K562 (cell line): ENCODE measurements around the gene HSF5. TPM values are rescaled to one million over a fixed set of nuclear protein-coding genes. Genes with fewer than 3 reads are reported as not detected.

Experiments
- CBX8 ChIP-seq: fragments of 200-600 bp; sonication (generic); IDR thresholded peaks from 2 replicates; pipeline ENCODE4 v1.6.1; 2012; ENCODE audit warnings: borderline replicate concordance, mixed run types, low read depth, mild to moderate bottlenecking, moderate library complexity, mixed read lengths, low read length, control low read depth, inconsistent platforms; ENCODE audit not compliant: poor library complexity, severe bottlenecking; ENCODE audit errors: extremely low read depth
- DMBX1 ChIP-seq: fragments of 250-450 bp; sonication (Bioruptor Pico); IDR thresholded peaks from 2 replicates; pipeline ENCODE4 v1.8.0; 2022; ENCODE audit warnings: inconsistent platforms, mild to moderate bottlenecking, moderate library complexity, borderline replicate concordance
- DNMT1 ChIP-seq: fragments of 450-650 bp; IDR thresholded peaks from 2 replicates; pipeline ENCODE4 v1.6.1; 2016; ENCODE audit warnings: antibody characterized with exemption, mild to moderate bottlenecking
- GABPA ChIP-seq: fragments of 200-800 bp; sonication (Bioruptor generic); conservative IDR thresholded peaks from 2 replicates; pipeline ENCODE4 v1.6.1; 2016; ENCODE audit warnings: low read depth, missing genetic modification characterization, missing compliant biosample characterization
- HDAC8 ChIP-seq: fragments of 450-650 bp; IDR thresholded peaks from 2 replicates; pipeline ENCODE4 v1.6.1; 2016; ENCODE audit warnings: mild to moderate bottlenecking, missing genetic modification characterization, moderate library complexity, missing compliant biosample characterization
- HINFP ChIP-seq: fragments of 450-650 bp; conservative IDR thresholded peaks from 2 replicates; pipeline ENCODE4 v1.6.1; 2016; ENCODE audit warnings: missing genetic modification characterization, low read depth, mild to moderate bottlenecking, control low read depth, missing compliant biosample characterization
- KAT8 ChIP-seq: fragments of 450-650 bp; IDR thresholded peaks from 2 replicates; pipeline ENCODE4 v1.6.1; 2016; ENCODE audit warnings: low read depth, mild to moderate bottlenecking
- MCM7 ChIP-seq, 2 experiments: fragments of 450-650 bp; IDR thresholded peaks; 2 replicates each; pipeline ENCODE4 v1.6.1; 2016 to 2018
- NCOA1 ChIP-seq: fragments of 450-650 bp; IDR thresholded peaks from 2 replicates; pipeline ENCODE4 v1.6.1; 2016; ENCODE audit warnings: low read depth
- NKRF ChIP-seq: fragments of 450-650 bp; IDR thresholded peaks from 2 replicates; pipeline ENCODE4 v1.6.1; 2016; ENCODE audit warnings: borderline replicate concordance
- NR2C1 ChIP-seq, 2 experiments: fragments of 450-650 bp; IDR thresholded peaks; 2 replicates each; pipeline ENCODE4 v1.6.1; 2017; ENCODE audit warnings: mild to moderate bottlenecking in 2 of 2, antibody characterized with exemption in 1 of 2, inconsistent platforms in 1 of 2, missing compliant biosample characterization in 1 of 2, missing genetic modification characterization in 1 of 2
- NR3C1 ChIP-seq: sonication (generic); formaldehyde crosslinking; IDR thresholded peaks from 2 replicates; pipeline ENCODE4 v1.8.1; 2022; ENCODE audit warnings: missing genetic modification reagents
- PURB ChIP-seq: sonication (generic); formaldehyde crosslinking; IDR thresholded peaks from 2 replicates; pipeline ENCODE4 v1.9.0; 2021; ENCODE audit warnings: low read depth, mild to moderate bottlenecking, missing genetic modification reagents
- RUNX1 ChIP-seq: sonication (generic); IDR thresholded peaks from 2 replicates; pipeline ENCODE4 v1.6.1; 2016; ENCODE audit warnings: antibody characterized with exemption, low read depth
- SMAD3 ChIP-seq: fragments of 450-650 bp; formaldehyde crosslinking; conservative IDR thresholded peaks from 2 replicates; pipeline ENCODE4 v1.4.0; 2020; ENCODE audit warnings: mild to moderate bottlenecking
- STAT5A ChIP-seq: IDR thresholded peaks from 2 replicates; pipeline ENCODE4 v1.6.1; 2012; ENCODE audit warnings: low read length, inconsistent platforms, borderline replicate concordance
- SUPT5H ChIP-seq: fragments of 450-650 bp; IDR thresholded peaks from 2 replicates; pipeline ENCODE4 v1.6.1; 2016
- TCF3 ChIP-seq: sonication (generic); formaldehyde crosslinking; IDR thresholded peaks from 2 replicates; pipeline ENCODE4 v1.4.0; 2020; ENCODE audit warnings: mild to moderate bottlenecking, missing genetic modification reagents
- TFAM ChIP-seq: fragments of 250-450 bp; sonication (Bioruptor Pico); conservative IDR thresholded peaks from 2 replicates; pipeline ENCODE4 v1.5.0; 2021; ENCODE audit warnings: mild to moderate bottlenecking, moderate library complexity
- TSC22D4 ChIP-seq: fragments of 450-650 bp; IDR thresholded peaks from 2 replicates; pipeline ENCODE4 v1.6.1; 2016; ENCODE audit warnings: missing genetic modification characterization, missing biosample characterization, control low read depth
- ZBTB7A ChIP-seq: IDR thresholded peaks from 2 replicates; pipeline ENCODE4 v1.6.1; 2011; ENCODE audit warnings: low read depth, mild to moderate bottlenecking, low read length, moderate library complexity, borderline replicate concordance; ENCODE audit not compliant: control insufficient read depth
- ZNF133 ChIP-seq: fragments of 250-450 bp; sonication (Bioruptor Pico); IDR thresholded peaks from 2 replicates; pipeline ENCODE4 v1.4.0; 2020; ENCODE audit warnings: mild to moderate bottlenecking
- ZNF282 ChIP-seq: sonication (generic); formaldehyde crosslinking; IDR thresholded peaks from 2 replicates; pipeline ENCODE4 v1.8.1; 2023; ENCODE audit warnings: missing genetic modification reagents
- ZNF449 ChIP-seq: fragments of 250-450 bp; sonication (Bioruptor Pico); IDR thresholded peaks from 2 replicates; pipeline ENCODE4 v1.8.0; 2022; ENCODE audit warnings: moderate library complexity, mild to moderate bottlenecking, inconsistent platforms
- ZNF696 ChIP-seq: fragments of 250-450 bp; sonication (Bioruptor Pico); conservative IDR thresholded peaks from 2 replicates; pipeline ENCODE4 v1.4.0; 2020; ENCODE audit warnings: mild to moderate bottlenecking, moderate library complexity
- polyA plus RNA-seq, 8 experiments: library from polyadenylated mRNA; depleted of rRNA in 4 of 8; stranded (reverse) in 5 of 8; unstranded in 3 of 8; fragments of >200 nt; fragmentation: Nextera tagmentation in 2 of 8; fragmentation: Illumina TruSeq in 1 of 8; extraction: Ambion mirVana in 2 of 8; extraction: Trizol in 1 of 8; gene quantifications; 2 replicates each; pipeline versions ENCODE4 v1.2.1 to v1.2.3, GENCODE V29; 2011 to 2014; ENCODE audit warnings: inconsistent platforms in 1 of 8, missing spikeins in 1 of 8
- total RNA-seq, 7 experiments: library from RNA; depleted of rRNA in 6 of 7; stranded (reverse); fragments of >200 nt in 6 of 7; fragmentation: Illumina TruSeq in 2 of 7; extraction: Trizol in 2 of 7; gene quantifications; 2 replicates each; pipeline versions ENCODE4 v1.2.1 to v1.2.3, GENCODE V29; 2011 to 2021; ENCODE audit warnings: low replicate concordance in 1 of 7

HSF5 gene
- total and polyA plus RNA-seq, 9 of the 15 experiments (the other 6 are each of a cell fraction or from before 2014, with no cell fraction given) = 0.04 TPM; not detected in 8

- TF ChIP-seq NKRF (no peak), NR3C1 (CRISPR knock-in tag) (no peak), HINFP (tag) (no peak), CBX8 (no peak), TSC22D4 (tag) (no peak), SMAD3 (CRISPR knock-in tag) (no peak), ZNF133 (CRISPR knock-in tag) (no peak), NR2C1 (IDR thresholded peaks at IDR 0.05) (no peak), NR2C1 (tag; IDR thresholded peaks at IDR 0.05) (no peak), ZNF449 (CRISPR knock-in tag) (no peak), NCOA1 (0 out of 2 replicates have a peak, but pooled peaks have one; percentile 55), ZBTB7A (no peak; the same call in 1 of the 2 replicates), GABPA (tag) (no peak; the same call in 1 of the 2 replicates), TCF3 (CRISPR knock-in tag) (peak; percentile 46; the same call in 1 of the 2 replicates), DMBX1 (no peak), PURB (CRISPR knock-in tag) (no peak), TFAM (no peak), ZNF282 (CRISPR knock-in tag) (no peak), HDAC8 (no peak), RUNX1 (no peak), MCM7 (IDR thresholded peaks at IDR 0.05) (no peak), SUPT5H (no peak), STAT5A (no peak), ZNF696 (no peak), KAT8 (no peak), DNMT1 (no peak)
These were observed 70.7 kb downstream of the HSF5 start, which contains the start of gene RNF43 (continued) for GRCh38 chr17:58417300-58418092.
